Keratinocyte (primary cell): Measurements from ENCODE around the gene TNC.

Experiments used
- EZH2 ChIP-seq: IDR thresholded peaks from one replicate; pipeline ENCODE4 v1.6.1; 2012; ENCODE audit warnings: inconsistent platforms, mild to moderate bottlenecking, low read length, moderate library complexity
- TF ChIP-seq, protein P1 (sequence below), 3 experiments: IDR thresholded peaks in 1 of 3; conservative IDR thresholded peaks in 1 of 3; optimal IDR thresholded peaks in 1 of 3; 2 replicates in 2 of 3; 3 replicates in 1 of 3; pipeline versions ENCODE3 to v1.5.1; 2011; ENCODE audit warnings: low read length in 3 of 3, mild to moderate bottlenecking in 3 of 3, moderate library complexity in 2 of 3, control low read depth in 1 of 3, inconsistent platforms in 1 of 3; ENCODE audit not compliant: insufficient read depth in 2 of 3; ENCODE audit errors: extremely low read depth in 1 of 3

DNA sequence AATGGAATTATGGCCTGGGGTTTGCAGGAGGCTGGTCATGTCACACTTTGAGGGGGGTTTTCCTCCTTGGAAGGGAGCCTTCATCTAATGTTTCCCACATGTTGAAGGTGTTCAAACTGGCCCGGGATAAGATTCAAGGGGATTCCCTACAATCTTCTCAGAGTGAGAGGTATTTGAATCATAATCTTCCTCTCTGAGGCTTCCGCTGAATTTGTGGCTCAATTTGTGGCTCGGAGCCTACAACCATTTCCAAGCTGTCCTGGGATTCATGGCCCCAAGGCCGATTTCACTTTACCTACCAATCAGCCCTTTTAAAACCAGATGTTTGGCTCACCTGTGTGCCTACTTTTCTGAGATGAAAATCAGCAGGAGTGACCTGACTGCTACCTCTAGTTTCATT is 3.9 kb downstream of the TNC start:
- TF ChIP-seq, protein P1, sequence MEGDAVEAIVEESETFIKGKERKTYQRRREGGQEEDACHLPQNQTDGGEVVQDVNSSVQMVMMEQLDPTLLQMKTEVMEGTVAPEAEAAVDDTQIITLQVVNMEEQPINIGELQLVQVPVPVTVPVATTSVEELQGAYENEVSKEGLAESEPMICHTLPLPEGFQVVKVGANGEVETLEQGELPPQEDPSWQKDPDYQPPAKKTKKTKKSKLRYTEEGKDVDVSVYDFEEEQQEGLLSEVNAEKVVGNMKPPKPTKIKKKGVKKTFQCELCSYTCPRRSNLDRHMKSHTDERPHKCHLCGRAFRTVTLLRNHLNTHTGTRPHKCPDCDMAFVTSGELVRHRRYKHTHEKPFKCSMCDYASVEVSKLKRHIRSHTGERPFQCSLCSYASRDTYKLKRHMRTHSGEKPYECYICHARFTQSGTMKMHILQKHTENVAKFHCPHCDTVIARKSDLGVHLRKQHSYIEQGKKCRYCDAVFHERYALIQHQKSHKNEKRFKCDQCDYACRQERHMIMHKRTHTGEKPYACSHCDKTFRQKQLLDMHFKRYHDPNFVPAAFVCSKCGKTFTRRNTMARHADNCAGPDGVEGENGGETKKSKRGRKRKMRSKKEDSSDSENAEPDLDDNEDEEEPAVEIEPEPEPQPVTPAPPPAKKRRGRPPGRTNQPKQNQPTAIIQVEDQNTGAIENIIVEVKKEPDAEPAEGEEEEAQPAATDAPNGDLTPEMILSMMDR (optimal IDR thresholded peaks at IDR 0.05 in 1 of 3, IDR thresholded peaks at IDR 0.05 in 1 of 3, conservative IDR thresholded peaks at IDR 0.05 in 1 of 3; ENCODE audit: extremely low read depth in 1 of 3, insufficient read depth in 2 of 3, low read length in 3 of 3) = no peak
- no peak for TF ChIP-seq EZH2
